Measurements from ENCODE around the gene FIBCD1.

Gene FIBCD1

GRCh38 chr9:130938652-130939404 lies at the start of gene FIBCD1:
FIBCD1 (minus strand) TSS chr9:130939247; CDS start chr9:130938607, 640 bp downstream.
- DNase-seq (ENCODE audit: low spot score): no peak

- no peak for DNase-seq (ENCODE audit: low spot score)
Observed at GRCh38 chr9:130988400-130988747, 49.3 kb upstream of the FIBCD1 start.

- no peak for DNase-seq (ENCODE audit: low spot score)
Observed at GRCh38 chr9:130987738-130988399, 48.8 kb upstream of the FIBCD1 start.

- no peak for DNase-seq (ENCODE audit: low spot score)
Observed at GRCh38 chr9:130987054-130987453, 48.0 kb upstream of the FIBCD1 start.

- no peak for DNase-seq (ENCODE audit: low spot score)
Observed at GRCh38 chr9:130986356-130986965, 47.4 kb upstream of the FIBCD1 start.

DNA sequence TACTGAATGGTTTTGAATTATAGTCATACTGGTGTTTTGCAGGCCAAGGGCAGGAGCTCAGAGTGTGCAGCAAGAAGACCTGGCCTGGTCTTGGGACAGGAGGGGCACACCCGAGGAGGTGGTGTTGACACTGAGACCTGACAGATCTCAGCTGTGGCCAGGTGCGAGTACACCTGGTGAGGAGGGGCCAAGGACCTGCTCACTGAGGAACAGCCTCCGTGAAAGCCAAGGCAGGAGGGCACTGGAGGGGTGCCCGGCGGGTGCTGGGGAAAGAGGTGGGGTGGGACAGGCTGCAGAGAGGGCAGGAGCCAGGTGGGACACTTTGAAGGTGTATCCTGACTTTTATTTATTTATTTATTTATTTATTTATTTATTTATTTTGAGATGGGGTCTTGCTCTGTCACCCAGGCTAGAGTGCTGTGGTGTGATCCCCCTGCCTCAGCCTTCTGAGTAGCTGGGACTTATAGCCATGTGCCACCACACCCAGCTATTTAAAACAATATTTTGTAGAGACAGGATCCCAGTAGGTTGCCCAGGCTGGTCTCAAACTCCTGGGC lies 46.6 kb upstream of the FIBCD1 start:
- no peak for DNase-seq (ENCODE audit: low spot score)

DNA sequence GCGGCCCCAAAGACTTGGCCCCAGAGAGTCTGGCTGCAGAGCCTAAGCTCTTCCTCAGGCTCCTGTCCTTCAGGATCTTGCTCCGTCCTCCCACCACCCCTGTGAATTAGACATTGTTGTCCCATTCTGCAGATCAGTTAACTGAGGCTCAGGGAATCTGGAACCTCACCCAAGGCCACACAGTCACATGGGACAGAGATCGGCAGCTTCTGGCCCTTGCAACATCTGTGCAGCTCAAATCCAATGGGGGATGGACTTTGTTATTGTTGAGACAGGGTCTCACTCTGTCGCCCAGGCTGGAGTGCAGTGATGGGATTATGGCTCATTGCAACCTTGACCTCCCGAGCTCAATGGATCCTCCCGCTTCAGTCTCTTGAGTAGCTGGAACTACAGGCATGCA lies 46.0 kb upstream of the FIBCD1 start:
- DNase-seq (ENCODE audit: low spot score): no peak

DNA sequence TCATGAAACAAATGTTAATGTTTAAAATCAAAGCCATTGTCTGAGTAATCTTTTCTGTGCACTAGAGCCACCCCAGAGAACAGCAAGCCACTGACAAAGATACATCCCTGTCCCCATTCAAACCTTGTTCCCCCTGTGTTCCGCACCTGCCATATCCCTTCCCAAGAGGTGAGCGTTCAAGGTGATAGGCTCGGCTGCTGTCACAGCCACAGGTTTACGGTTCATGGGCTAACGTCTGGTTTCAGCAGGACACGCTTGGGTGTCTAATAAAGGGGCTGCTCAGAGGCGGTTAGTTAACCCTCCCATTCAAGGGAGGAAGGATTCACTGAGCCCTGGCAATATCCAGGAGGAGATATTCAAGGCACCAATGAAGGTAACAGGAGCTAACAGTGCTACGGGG lies 45.5 kb upstream of the FIBCD1 start:
- no peak for DNase-seq (ENCODE audit: low spot score)

- no peak for DNase-seq (ENCODE audit: low spot score)
Observed at GRCh38 chr9:130983970-130984369, 44.9 kb upstream of the FIBCD1 start.

DNA sequence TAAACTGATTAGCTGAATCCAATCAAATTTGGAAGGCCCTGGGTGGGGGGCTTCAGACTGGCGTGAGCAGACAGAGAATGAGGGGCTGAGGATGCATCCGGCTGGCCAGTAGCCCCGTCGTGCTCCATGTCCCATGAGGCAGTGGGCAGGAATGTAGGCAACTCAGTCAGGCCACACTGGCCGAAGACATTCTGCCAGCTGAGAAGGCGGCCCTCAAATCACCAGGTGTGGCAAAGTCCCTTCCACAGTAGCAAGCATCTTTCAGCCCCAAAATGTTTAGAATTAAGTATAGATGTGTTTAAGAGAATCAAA lies 44.3 kb upstream of the FIBCD1 start:
- DNase-seq (ENCODE audit: low spot score): no peak

DNA sequence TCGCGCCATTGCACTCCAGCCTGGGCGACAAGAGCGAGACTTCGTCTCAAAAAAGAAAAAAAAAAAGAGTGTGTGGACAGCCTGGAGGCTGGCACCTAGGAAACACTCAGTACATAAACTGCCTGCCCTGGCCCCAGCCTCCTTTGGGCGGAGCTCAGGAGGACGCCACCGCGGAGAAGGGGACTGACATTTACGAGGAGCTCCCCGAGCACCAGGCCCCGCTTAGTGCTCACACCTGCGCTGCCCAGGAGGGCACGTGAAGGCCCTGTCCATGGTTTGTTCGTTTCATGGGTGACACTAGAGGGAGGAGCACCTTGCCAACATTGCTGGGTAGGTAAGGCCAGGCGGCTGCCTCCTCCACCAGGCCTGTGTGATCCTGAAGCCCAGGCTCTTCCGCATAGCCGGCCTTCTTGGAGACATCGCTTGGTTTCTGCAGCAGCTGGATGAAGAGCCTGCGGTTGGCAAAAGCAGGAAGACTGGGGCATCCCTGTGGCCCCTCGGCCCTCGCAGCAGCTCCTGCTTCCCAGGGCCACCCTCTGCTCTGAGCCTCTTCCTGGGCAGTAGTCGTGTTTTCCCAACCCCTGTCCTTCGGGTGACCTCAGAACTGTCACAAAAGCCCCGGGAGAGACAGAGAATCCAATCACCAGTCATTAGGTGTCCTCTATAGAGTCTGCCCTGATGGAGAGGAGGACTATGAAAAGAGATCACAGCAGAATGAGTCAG lies 43.8 kb upstream of the FIBCD1 start:
- DNase-seq (ENCODE audit: low spot score): no peak

GRCh38 chr9:130981756-130982137 lies 42.7 kb upstream of the FIBCD1 start:
- DNase-seq (ENCODE audit: low spot score): no peak

- DNase-seq (ENCODE audit: low spot score): no peak
Observed at GRCh38 chr9:130981002-130981755, 42.1 kb upstream of the FIBCD1 start.

GRCh38 chr9:130980526-130980925 lies 41.5 kb upstream of the FIBCD1 start:
- no peak for DNase-seq (ENCODE audit: low spot score)

DNA sequence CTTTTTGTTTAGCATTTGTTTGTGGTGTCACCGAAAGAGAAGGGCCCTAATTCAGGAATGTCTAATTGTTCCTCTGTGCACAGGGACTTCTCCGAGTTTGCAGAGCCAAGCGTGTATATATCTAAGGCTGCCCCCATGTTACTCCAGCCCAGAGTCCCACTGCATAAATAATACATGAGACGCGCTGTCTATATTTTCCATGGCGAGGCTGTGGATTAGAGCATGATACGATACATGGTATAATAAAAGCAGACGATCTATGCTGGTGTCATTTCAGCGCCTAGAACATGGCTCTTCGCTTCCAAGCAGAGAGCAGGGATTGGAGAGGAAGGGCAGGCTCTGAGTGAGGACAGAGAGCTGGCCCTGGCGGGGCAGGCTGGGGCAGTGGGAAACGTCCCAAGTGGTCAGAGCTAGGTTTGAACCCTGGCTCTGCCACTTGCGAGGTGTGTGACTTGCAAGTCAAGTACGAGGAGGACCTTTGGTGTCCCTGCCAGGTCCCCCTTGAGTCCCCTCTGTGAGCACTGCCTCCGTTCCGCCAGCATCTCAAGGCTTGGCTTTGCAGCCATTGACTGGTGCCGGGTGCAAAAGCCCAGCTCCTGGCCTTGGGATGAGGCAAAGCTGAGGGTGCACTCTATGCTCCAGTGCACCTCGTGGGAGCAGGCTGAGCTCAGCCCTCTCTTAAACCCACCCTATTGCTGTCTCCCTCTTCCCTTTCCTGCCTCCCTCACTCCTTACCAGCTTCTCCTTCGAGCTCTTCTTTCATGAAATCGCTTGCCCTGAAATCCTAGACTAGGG lies 40.7 kb upstream of the FIBCD1 start:
- DNase-seq (ENCODE audit: low spot score): no peak

- DNase-seq (ENCODE audit: low spot score): no peak
Observed at GRCh38 chr9:130977811-130978221, 38.8 kb upstream of the FIBCD1 start.

DNA sequence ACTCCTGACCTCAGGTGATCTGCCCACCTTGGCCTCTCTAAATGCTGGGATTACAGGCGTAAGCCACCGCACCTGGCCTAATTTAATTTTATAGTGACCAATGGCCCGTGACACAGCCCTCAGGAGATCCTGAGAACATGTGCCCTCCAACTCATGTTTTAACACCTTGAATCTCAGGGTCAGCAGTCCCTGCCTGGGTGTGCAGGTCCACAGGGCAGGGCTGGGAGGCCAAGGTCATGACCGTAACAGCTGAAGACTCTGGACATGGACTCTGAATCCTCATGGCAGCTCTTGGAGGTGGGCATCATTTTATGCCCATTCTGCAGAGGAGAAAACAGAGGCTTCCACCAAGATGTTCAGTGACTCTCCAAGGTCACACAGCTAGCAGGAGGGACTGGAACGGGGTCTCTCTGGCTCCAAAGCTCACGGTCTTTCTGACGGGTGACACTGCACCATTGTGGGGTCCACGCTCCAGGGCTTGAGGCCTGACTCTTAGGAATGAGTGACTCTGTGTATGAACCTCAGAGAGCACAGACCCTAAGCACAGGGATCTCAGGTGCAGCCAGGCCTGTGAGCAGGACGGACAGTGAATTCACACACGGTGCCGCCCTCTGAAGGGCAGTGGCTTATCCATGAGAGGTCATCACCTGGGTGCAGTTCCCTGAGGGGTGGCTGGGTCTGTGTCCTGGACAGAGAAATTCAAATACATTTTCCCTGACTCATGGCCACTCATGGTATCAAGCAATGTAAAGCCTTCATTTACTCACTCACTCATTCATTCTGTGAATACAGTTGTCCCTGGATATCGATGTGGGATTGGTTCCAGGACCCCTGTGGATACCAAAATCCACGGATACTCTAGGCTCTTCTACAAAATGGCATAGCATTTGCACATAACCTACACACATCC lies 37.1 kb upstream of the FIBCD1 start:
- no peak for DNase-seq (ENCODE audit: low spot score)

DNA sequence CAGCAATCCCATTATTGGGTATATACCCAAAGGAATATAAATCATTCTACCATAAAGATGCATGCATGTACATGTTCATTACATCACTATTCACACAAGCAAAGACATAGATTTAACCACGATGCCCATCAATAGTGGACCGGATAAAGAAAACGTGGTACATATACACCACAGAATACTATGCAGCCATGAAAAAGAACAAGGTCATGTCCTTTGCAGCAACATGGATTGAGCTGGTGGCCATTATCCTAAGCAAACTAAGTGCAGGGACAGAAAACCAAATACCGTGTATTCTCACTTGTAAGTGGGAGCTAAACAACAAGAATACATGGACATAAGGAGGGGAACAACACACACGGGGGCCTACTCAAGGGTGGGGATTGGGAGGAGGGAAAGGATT lies 36.1 kb upstream of the FIBCD1 start:
- DNase-seq (ENCODE audit: low spot score): no peak

- DNase-seq (ENCODE audit: low spot score): no peak
Observed at GRCh38 chr9:130974697-130975096, 35.6 kb upstream of the FIBCD1 start.

DNA sequence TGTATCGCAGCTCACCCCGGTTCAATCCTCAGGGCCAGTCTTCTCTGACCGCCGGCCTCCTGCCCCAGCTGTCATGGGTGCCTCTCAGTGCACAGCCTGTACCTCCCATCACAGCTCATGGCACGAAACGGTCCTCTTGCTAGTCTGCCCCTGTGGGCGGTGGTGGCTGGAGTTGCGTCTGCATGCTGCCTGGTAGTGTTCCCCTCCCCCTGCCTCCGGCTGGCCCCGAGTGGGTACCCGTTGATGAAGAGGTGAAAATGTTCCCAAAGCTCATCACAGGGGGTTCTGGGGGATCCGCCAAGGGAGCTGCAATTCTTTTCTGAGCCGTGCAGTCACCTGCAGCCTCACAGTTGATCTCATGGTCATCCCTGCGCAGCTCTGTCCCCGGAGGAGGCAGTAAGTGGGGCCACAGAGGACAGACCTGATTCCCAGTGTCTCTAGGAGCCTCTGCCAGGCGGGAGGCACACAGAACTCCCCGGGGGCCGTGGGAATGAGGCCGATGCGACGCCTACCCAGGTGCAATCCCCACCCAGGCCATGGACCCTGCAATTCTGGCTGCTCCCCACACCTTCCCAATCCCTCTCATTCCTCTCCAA lies 34.7 kb upstream of the FIBCD1 start:
- no peak for DNase-seq (ENCODE audit: low spot score)

Data from CD4-positive, alpha-beta T cell treated with Interleukin-6 at 100 ng/mL for 8 hours (primary cell).